H9 (cell line): ENCODE data around the gene FCN2. TPM values are rescaled to one million over a fixed set of nuclear protein-coding genes. Genes with fewer than 3 reads are reported as not detected.

Experiments
- DNase-seq: peaks from one replicate; pipeline ENCODE4 v3.0.0-alpha.2; 2017
- H2AFZ ChIP-seq: one replicate; pipeline ENCODE4 v1.6.1; 2013; ENCODE audit warnings: mild to moderate bottlenecking, low read length, control low read depth, moderate library complexity
- H2AK5ac ChIP-seq: 2 replicates; pipeline ENCODE4 v1.6.1; 2013; ENCODE audit warnings: low read length, control low read depth, mixed read lengths; ENCODE audit not compliant: insufficient read length
- H2BK120ac ChIP-seq: one replicate; pipeline ENCODE4 v1.6.1; 2013; ENCODE audit warnings: low read depth, mild to moderate bottlenecking, low read length, control low read depth, inconsistent platforms; ENCODE audit not compliant: poor library complexity, severe bottlenecking
- H2BK12ac ChIP-seq: 2 replicates; pipeline ENCODE4 v1.6.1; 2013; ENCODE audit warnings: low read length, control low read depth, mixed read lengths, low read depth; ENCODE audit not compliant: insufficient read length
- H2BK15ac ChIP-seq: 2 replicates; pipeline ENCODE4 v1.6.1; 2013; ENCODE audit warnings: low read depth, low read length, control low read depth
- H2BK20ac ChIP-seq: one replicate; pipeline ENCODE4 v1.6.1; 2013; ENCODE audit warnings: low read depth, mild to moderate bottlenecking, low read length, control low read depth, inconsistent platforms; ENCODE audit not compliant: poor library complexity, severe bottlenecking
- H2BK5ac ChIP-seq: 2 replicates; pipeline ENCODE4 v1.6.1; 2013; ENCODE audit warnings: low read length, control low read depth, mixed read lengths; ENCODE audit not compliant: insufficient read length
- H3K14ac ChIP-seq: 2 replicates; pipeline ENCODE4 v1.6.1; 2013; ENCODE audit warnings: low read length, control low read depth; ENCODE audit not compliant: insufficient read depth
- H3K18ac ChIP-seq: 2 replicates; pipeline ENCODE4 v1.6.1; 2013; ENCODE audit warnings: low read depth, mild to moderate bottlenecking, mixed read lengths, low read length, control low read depth; ENCODE audit not compliant: insufficient read length
- H3K23ac ChIP-seq: 2 replicates; pipeline ENCODE4 v1.6.1; 2013; ENCODE audit warnings: low read length, control low read depth, mixed read lengths, low read depth; ENCODE audit not compliant: insufficient read length
- H3K23me2 ChIP-seq: 2 replicates; pipeline ENCODE4 v1.6.1; 2013; ENCODE audit warnings: low read depth, mild to moderate bottlenecking, mixed read lengths, low read length, control low read depth; ENCODE audit not compliant: insufficient read length, poor library complexity, severe bottlenecking
- H3K27ac ChIP-seq: 2 replicates; pipeline ENCODE4 v1.5.1; 2013; ENCODE audit warnings: low read length, control low read depth, mixed read lengths, low read depth; ENCODE audit not compliant: insufficient read length
- H3K27me3 ChIP-seq: 2 replicates; pipeline ENCODE4 v1.6.1; 2013; ENCODE audit warnings: low read length, control low read depth, inconsistent platforms; ENCODE audit not compliant: insufficient read depth
- H3K4ac ChIP-seq: 2 replicates; pipeline ENCODE4 v1.6.1; 2013; ENCODE audit warnings: low read depth, mild to moderate bottlenecking, control low read depth, inconsistent platforms, low read length, moderate library complexity
- H3K4me1 ChIP-seq: 2 replicates; pipeline ENCODE4 v1.6.1; 2013; ENCODE audit warnings: low read length, control low read depth, inconsistent platforms; ENCODE audit not compliant: insufficient read depth
- H3K4me2 ChIP-seq: 2 replicates; pipeline ENCODE4 v1.6.1; 2013; ENCODE audit warnings: low read length, control low read depth, mixed read lengths; ENCODE audit not compliant: insufficient read length, insufficient read depth
- H3K56ac ChIP-seq: 2 replicates; pipeline ENCODE4 v1.6.1; 2013; ENCODE audit warnings: low read depth, mild to moderate bottlenecking, mixed read lengths, low read length, control low read depth; ENCODE audit not compliant: insufficient read length
- H3K79me1 ChIP-seq: 2 replicates; pipeline ENCODE4 v1.6.1; 2013; ENCODE audit warnings: low read depth, mild to moderate bottlenecking, moderate library complexity, low read length, control low read depth, inconsistent platforms; ENCODE audit not compliant: insufficient read depth, poor library complexity, severe bottlenecking
- H3K79me2 ChIP-seq: 2 replicates; pipeline ENCODE4 v1.6.1; 2013; ENCODE audit warnings: low read length, control low read depth, inconsistent platforms; ENCODE audit not compliant: insufficient read depth
- H3K9ac ChIP-seq: 2 replicates; pipeline ENCODE4 v1.6.1; 2013; ENCODE audit warnings: low read length, control low read depth, mixed read lengths; ENCODE audit not compliant: insufficient read length; ENCODE audit errors: extremely low read depth
- H3K9me3 ChIP-seq: one replicate; pipeline ENCODE4 v1.6.1; 2013; ENCODE audit warnings: low read depth, low read length, inconsistent platforms; ENCODE audit not compliant: control insufficient read depth
- H3T11ph ChIP-seq: one replicate; pipeline ENCODE4 v1.6.1; 2013; ENCODE audit warnings: mild to moderate bottlenecking, low read length, control low read depth, inconsistent platforms
- H4K20me1 ChIP-seq: one replicate; pipeline ENCODE4 v1.6.1; 2013; ENCODE audit not compliant: control insufficient read depth, insufficient read length, insufficient read depth
- H4K5ac ChIP-seq: 2 replicates; pipeline ENCODE4 v1.6.1; 2013; ENCODE audit warnings: low read depth, mild to moderate bottlenecking, mixed read lengths, low read length, control low read depth; ENCODE audit not compliant: insufficient read length
- H4K8ac ChIP-seq: replicated peaks from 2 replicates; pipeline ENCODE4 v1.6.1; 2013; ENCODE audit warnings: low read length, control low read depth, mixed read lengths, low read depth; ENCODE audit not compliant: insufficient read length
- H4K91ac ChIP-seq: 2 replicates; pipeline ENCODE4 v1.6.1; 2013; ENCODE audit warnings: low read depth, mild to moderate bottlenecking, moderate library complexity, mixed read lengths, low read length, control low read depth; ENCODE audit not compliant: insufficient read length
- H3K27ac Mint-ChIP-seq, 3 experiments: 2 replicates in 2 of 3; 3 replicates in 1 of 3; pipeline ENCODE4 v1.8.0; 2020 to 2021; ENCODE audit warnings: mixed read lengths in 3 of 3, mild to moderate bottlenecking in 1 of 3, moderate library complexity in 1 of 3
- H3K27me3 Mint-ChIP-seq: 2 replicates; pipeline ENCODE4 v1.8.0; 2021; ENCODE audit warnings: low read depth, mild to moderate bottlenecking, moderate library complexity, mixed read lengths
- H3K36me3 Mint-ChIP-seq, 3 experiments: 2 replicates in 2 of 3; 3 replicates in 1 of 3; pipeline ENCODE4 v1.8.0; 2020 to 2021; ENCODE audit warnings: low read depth in 3 of 3, mixed read lengths in 3 of 3; ENCODE audit not compliant: insufficient read depth in 1 of 3
- H3K4me1 Mint-ChIP-seq, 2 experiments: 2 replicates each; pipeline ENCODE4 v1.8.0; 2020; ENCODE audit warnings: mixed read lengths in 2 of 2
- H3K4me3 Mint-ChIP-seq, 2 experiments: 2 replicates in 1 of 2; 3 replicates in 1 of 2; pipeline ENCODE4 v1.8.0; 2020 to 2021; ENCODE audit warnings: mild to moderate bottlenecking in 2 of 2, mixed read lengths in 2 of 2, moderate library complexity in 1 of 2
- H3K9me3 Mint-ChIP-seq, 2 experiments: 2 replicates in 1 of 2; 3 replicates in 1 of 2; pipeline ENCODE4 v1.8.0; 2020; ENCODE audit warnings: mild to moderate bottlenecking in 2 of 2, mixed read lengths in 2 of 2, moderate library complexity in 1 of 2
- CTCF ChIP-seq: fragments of 200-600 bp; sonication (generic); conservative IDR thresholded peaks from 3 replicates; pipeline ENCODE4 v1.8.0; 2021; ENCODE audit warnings: antibody characterized with exemption, mild to moderate bottlenecking
- WGBS: extraction: QIAGEN DNeasy Blood & Tissue Kit; methylation state at CpG from one replicate; pipeline ENCODE4 v1.1.7; 2013; ENCODE audit warnings: missing lambda C conversion rate, low lambda C conversion rate, mixed read lengths; ENCODE audit not compliant: insufficient read length; ENCODE audit errors: extremely low coverage; 5-methylcytosine and 5-hydroxymethylcytosine counted together
- total RNA-seq: library from RNA; stranded (reverse); gene quantifications from 2 replicates; pipeline ENCODE4 v1.2.1, GENCODE V29; 2021

FCN2 gene
- total RNA-seq, 1 experiment from 2014 or later, result not detected

- no peak overlapping the region for H3K14ac ChIP-seq
- WGBS, result no CpG with 5 or more reads among the region's 18 CpGs
- no peak overlapping the region for H4K91ac ChIP-seq
Measured at GRCh38 chr9:134883040-134883782, 2.6 kb downstream of the FCN2 start.

More at GRCh38 chr9:134883040-134883782, 2.6 kb downstream of the FCN2 start:
- Histone ChIP-seq H2BK120ac (no peak overlapping the region), H3K27ac (no peak overlapping the region), H3K27me3 (no peaks in the 10 kb centered on the region), H3K4me1 (no peaks in the 10 kb centered on the region), H3K4ac (no peak overlapping the region), H3T11ph (no peak overlapping the region), H3K79me1 (no peaks in the 10 kb centered on the region), H2BK12ac (no peak overlapping the region), H2BK5ac (no peak overlapping the region), H4K5ac (no peak overlapping the region), H2AK5ac (no peak overlapping the region), H3K18ac (no peak overlapping the region), H3K23me2 (no peaks in the 10 kb centered on the region), H2BK20ac (no peak overlapping the region), H3K23ac (no peak overlapping the region), H2AFZ (no peak overlapping the region), H3K79me2 (no peaks in the 10 kb centered on the region), H4K8ac (no peak overlapping the region), H4K20me1 (no peaks in the 10 kb centered on the region), H2BK15ac (no peak overlapping the region), H3K4me2 (no peak overlapping the region), H3K9me3 (no peaks in the 10 kb centered on the region), H3K56ac (no peak overlapping the region), H3K9ac (no peak overlapping the region)
- DNase-seq, result no peak
- no peak for TF ChIP-seq CTCF
- H3K9me3 Mint-ChIP-seq, result no peaks in the 10 kb centered on the region
- H3K4me1 Mint-ChIP-seq, result peaks cover 0 to 4% of the 10 kb centered on the region in 2 experiments; a peak in 2 of 4 replicates
- H3K27ac Mint-ChIP-seq, result no peak overlapping the region
- H3K36me3 Mint-ChIP-seq, result no peaks in the 10 kb centered on the region
- no peaks in the 10 kb centered on the region; the same call in none of the 2 replicates for H3K27me3 Mint-ChIP-seq
- no peak overlapping the region for H3K4me3 Mint-ChIP-seq
